Lung (tissue), 12 donors: Measurements from ENCODE around the gene TDRD12. TPM values are rescaled to one million over a fixed set of nuclear protein-coding genes. Genes with fewer than 3 reads are reported as not detected.
A peak's percentile ranks its signal among the peaks of the same experiment; 100 is the strongest.

Source experiments
- ATAC-seq: fragments of 200-7000 bp; cut with Tn5 transposase; one replicate; pipeline ENCODE4 v1.9.1; 2020; ENCODE audit warnings: moderate number of reproducible peaks; ENCODE audit not compliant: insufficient read depth, low FRiP score
- DNase-seq, 3 donors: peaks; one replicate each; pipeline ENCODE4 v3.0.0-alpha.2; 2013 to 2017
- H3K27ac ChIP-seq, 2 donors: one replicate each; pipeline ENCODE4 v1.5.1; 2013; ENCODE audit warnings: mild to moderate bottlenecking in 2 of 2, moderate library complexity in 2 of 2, control low read depth in 1 of 2, inconsistent platforms in 1 of 2, low read depth in 1 of 2, low read length in 1 of 2
- H3K27me3 ChIP-seq, 3 donors: one replicate each; pipeline ENCODE4 v1.5.1; 2013; ENCODE audit warnings: low read length in 2 of 3; ENCODE audit not compliant: control insufficient read depth in 3 of 3, insufficient read depth in 3 of 3
- H3K36me3 ChIP-seq, 4 donors: one replicate each; pipeline ENCODE4 v1.5.1; 2013; ENCODE audit warnings: low read length in 4 of 4, mild to moderate bottlenecking in 1 of 4, moderate library complexity in 1 of 4; ENCODE audit not compliant: control insufficient read depth in 4 of 4, insufficient read depth in 4 of 4
- H3K4me1 ChIP-seq, 5 donors: one replicate each; pipeline ENCODE4 v1.5.1; 2013; ENCODE audit warnings: low read length in 5 of 5, mild to moderate bottlenecking in 2 of 5, moderate library complexity in 1 of 5; ENCODE audit not compliant: control insufficient read depth in 5 of 5, insufficient read depth in 5 of 5
- H3K4me3 ChIP-seq: one replicate; pipeline ENCODE4 v1.5.1; 2013; ENCODE audit warnings: mild to moderate bottlenecking, control low read depth, moderate library complexity
- H3K9ac ChIP-seq, 2 donors: one replicate each; pipeline ENCODE4 v1.5.1; 2013; ENCODE audit warnings: low read length in 2 of 2, control low read depth in 1 of 2; ENCODE audit not compliant: insufficient read depth in 1 of 2
- H3K9me3 ChIP-seq, 4 donors: one replicate each; pipeline ENCODE4 v1.5.1; 2013; ENCODE audit warnings: low read length in 3 of 4, mild to moderate bottlenecking in 1 of 4, moderate library complexity in 1 of 4; ENCODE audit not compliant: control insufficient read depth in 4 of 4, insufficient read depth in 3 of 4
- CTCF ChIP-seq: IDR thresholded peaks from 2 replicates; pipeline ENCODE4 v1.5.1; 2012; ENCODE audit warnings: mild to moderate bottlenecking; ENCODE audit errors: control extremely low read depth, extremely low read depth
- WGBS, 2 donors: extraction: QIAGEN DNeasy Blood & Tissue Kit; methylation state at CpG; one replicate each; pipeline ENCODE4 v1.1.7; 2013; 5-methylcytosine and 5-hydroxymethylcytosine counted together
- polyA plus RNA-seq, 2 donors: library from polyadenylated mRNA; stranded (reverse); fragments of 200-250 nt; gene quantifications; one replicate each; pipeline ENCODE4 v1.2.1, GENCODE V29; 2013
- total RNA-seq, 2 donors: library from RNA; depleted of rRNA in 1 of 2; stranded (reverse); fragments of >200 nt in 1 of 2; gene quantifications; one replicate each; pipeline ENCODE4 v1.2.1, GENCODE V29; 2014 to 2021
- donor health status: control.
- donor health status: control.
- donor health status: Bipolar disorder and iron deficiency.
- donor health status: healthy.
- donor health status: DM: yes; HTN: yes; CAD: no.

The TDRD12 gene
- total and polyA plus RNA-seq, 4 donors: 0.08 to 0.14 (median 0.10) TPM

GRCh38 chr19:32808236-32808635 is 88.7 kb downstream of the TDRD12 start:
- Histone ChIP-seq H3K4me1 (no peaks in the 10 kb centered on the region), H3K9me3 (no peaks in the 10 kb centered on the region), H3K9ac (no peak overlapping the region), H3K27me3 (no peaks in the 10 kb centered on the region), H3K4me3 (no peak overlapping the region), H3K27ac (no peak overlapping the region), H3K36me3 (no peaks in the 10 kb centered on the region)
- no peak for TF ChIP-seq CTCF
- ATAC-seq: no peak
- DNase-seq: no peak
- WGBS, 2 donors: 81 to 90% methylated on average over 4 of the region's 4 CpGs

GRCh38 chr19:32809254-32809653 is 89.7 kb downstream of the TDRD12 start:
- Histone ChIP-seq H3K4me3 (no peak overlapping the region), H3K4me1 (no peaks in the 10 kb centered on the region), H3K9me3 (no peaks in the 10 kb centered on the region), H3K27ac (no peak overlapping the region), H3K9ac (no peak overlapping the region), H3K36me3 (no peaks in the 10 kb centered on the region), H3K27me3 (no peaks in the 10 kb centered on the region)
- WGBS, 2 donors: 57 to 72% methylated on average over 5 of the region's 5 CpGs
- TF ChIP-seq CTCF: no peak
- ATAC-seq: no peak
- DNase-seq: no peak

GRCh38 chr19:32809754-32810153 is 90.2 kb downstream of the TDRD12 start:
- no peak overlapping the region for H3K27ac ChIP-seq
- no peak for ATAC-seq
- H3K9me3 ChIP-seq: no peaks in the 10 kb centered on the region
- 43 to 54% methylated on average over 3 of the region's 3 CpGs for WGBS, 2 donors
- H3K9ac ChIP-seq: no peak overlapping the region
- H3K36me3 ChIP-seq: no peaks in the 10 kb centered on the region
- H3K4me1 ChIP-seq: no peaks in the 10 kb centered on the region
- no peak overlapping the region for H3K4me3 ChIP-seq
- peak in 1 of 3 donors; percentile 13 for DNase-seq
- TF ChIP-seq CTCF: no peak
- no peaks in the 10 kb centered on the region for H3K27me3 ChIP-seq

- TF ChIP-seq CTCF: no peak
- no peaks in the 10 kb centered on the region for H3K9me3 ChIP-seq
- no peak for ATAC-seq
- H3K9ac ChIP-seq: no peak overlapping the region
- no peaks in the 10 kb centered on the region for H3K4me1 ChIP-seq
- H3K27ac ChIP-seq: no peak overlapping the region
- 83 to 86% methylated on average over 9 of the region's 9 CpGs for WGBS, 2 donors
- DNase-seq: no peak
- H3K27me3 ChIP-seq: no peaks in the 10 kb centered on the region
- H3K4me3 ChIP-seq: no peak overlapping the region
- no peaks in the 10 kb centered on the region for H3K36me3 ChIP-seq
These were observed 90.9 kb downstream of the TDRD12 start for GRCh38 chr19:32810452-32810851.
